Kidney epithelial cell (primary cell): Measurements from ENCODE around the gene THSD4. TPM values are rescaled to one million over a fixed set of nuclear protein-coding genes. Genes with fewer than 3 reads are reported as not detected.

Experiments
- DNase-seq: peaks from one replicate; pipeline ENCODE4 v3.0.0-alpha.2; 2010; ENCODE audit warnings: low read depth
- H3K27me3 ChIP-seq: 2 replicates; pipeline ENCODE4 v1.6.0; 2011; ENCODE audit warnings: low read length; ENCODE audit not compliant: control insufficient read depth, insufficient read depth
- H3K36me3 ChIP-seq: 2 replicates; pipeline ENCODE4 v1.5.1; 2011; ENCODE audit warnings: low read length; ENCODE audit not compliant: control insufficient read depth, insufficient read depth
- H3K4me3 ChIP-seq: 2 replicates; pipeline ENCODE4 v1.5.1; 2011; ENCODE audit warnings: low read depth, mild to moderate bottlenecking, control low read depth, low read length
- total RNA-seq: library from RNA; depleted of rRNA; stranded (reverse); fragments of >200 nt; gene quantifications from 2 replicates; pipeline ENCODE4 v1.2.3, GENCODE V29; 2015
- TF ChIP-seq, protein P1 (sequence below): IDR thresholded peaks from 2 replicates; pipeline ENCODE4 v1.5.1; 2011; ENCODE audit warnings: mild to moderate bottlenecking, moderate library complexity, low read length, control low read depth, inconsistent platforms; ENCODE audit not compliant: insufficient read depth, poor library complexity, severe bottlenecking

THSD4 gene
- total RNA-seq, 1 donor from 2014 or later = 17.7 TPM

DNA sequence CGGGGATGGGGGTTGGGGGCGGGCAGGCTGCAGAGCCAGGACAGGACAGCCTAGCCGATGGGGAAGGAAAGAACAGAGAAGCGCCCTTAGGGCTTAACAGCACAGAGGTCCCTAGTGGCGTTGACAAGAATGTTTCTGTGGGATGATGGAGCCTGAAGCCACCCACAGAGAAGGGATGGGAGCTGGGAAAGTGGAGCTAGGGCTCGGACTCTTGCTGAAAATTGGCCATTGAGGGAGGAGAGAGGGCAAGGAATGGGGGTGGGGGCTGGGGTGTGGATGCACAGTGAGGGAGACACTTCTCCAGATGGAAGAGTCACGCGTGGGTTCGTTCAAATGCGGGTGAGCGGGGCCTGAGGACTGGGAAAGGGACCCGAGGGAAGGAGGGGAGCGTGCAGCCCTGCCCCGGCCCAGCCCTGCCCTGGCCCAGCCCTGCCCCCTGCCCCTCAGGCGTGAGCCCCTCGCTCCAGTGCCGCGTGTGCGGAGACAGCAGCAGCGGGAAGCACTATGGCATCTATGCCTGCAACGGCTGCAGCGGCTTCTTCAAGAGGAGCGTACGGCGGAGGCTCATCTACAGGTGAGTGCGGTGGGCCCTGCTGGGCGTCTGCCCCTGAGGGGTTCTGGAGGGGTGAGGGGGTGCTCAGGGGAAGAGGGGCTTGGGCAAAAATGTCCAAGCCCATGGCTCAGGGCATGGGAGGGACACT is 695.9 kb downstream of the THSD4 start:
- H3K4me3 ChIP-seq = no peak overlapping the region
- H3K36me3 ChIP-seq = no peaks in the 10 kb centered on the region
- DNase-seq = no peak
- TF ChIP-seq, protein P1, sequence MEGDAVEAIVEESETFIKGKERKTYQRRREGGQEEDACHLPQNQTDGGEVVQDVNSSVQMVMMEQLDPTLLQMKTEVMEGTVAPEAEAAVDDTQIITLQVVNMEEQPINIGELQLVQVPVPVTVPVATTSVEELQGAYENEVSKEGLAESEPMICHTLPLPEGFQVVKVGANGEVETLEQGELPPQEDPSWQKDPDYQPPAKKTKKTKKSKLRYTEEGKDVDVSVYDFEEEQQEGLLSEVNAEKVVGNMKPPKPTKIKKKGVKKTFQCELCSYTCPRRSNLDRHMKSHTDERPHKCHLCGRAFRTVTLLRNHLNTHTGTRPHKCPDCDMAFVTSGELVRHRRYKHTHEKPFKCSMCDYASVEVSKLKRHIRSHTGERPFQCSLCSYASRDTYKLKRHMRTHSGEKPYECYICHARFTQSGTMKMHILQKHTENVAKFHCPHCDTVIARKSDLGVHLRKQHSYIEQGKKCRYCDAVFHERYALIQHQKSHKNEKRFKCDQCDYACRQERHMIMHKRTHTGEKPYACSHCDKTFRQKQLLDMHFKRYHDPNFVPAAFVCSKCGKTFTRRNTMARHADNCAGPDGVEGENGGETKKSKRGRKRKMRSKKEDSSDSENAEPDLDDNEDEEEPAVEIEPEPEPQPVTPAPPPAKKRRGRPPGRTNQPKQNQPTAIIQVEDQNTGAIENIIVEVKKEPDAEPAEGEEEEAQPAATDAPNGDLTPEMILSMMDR = no peak
- no peaks in the 10 kb centered on the region for H3K27me3 ChIP-seq

DNA sequence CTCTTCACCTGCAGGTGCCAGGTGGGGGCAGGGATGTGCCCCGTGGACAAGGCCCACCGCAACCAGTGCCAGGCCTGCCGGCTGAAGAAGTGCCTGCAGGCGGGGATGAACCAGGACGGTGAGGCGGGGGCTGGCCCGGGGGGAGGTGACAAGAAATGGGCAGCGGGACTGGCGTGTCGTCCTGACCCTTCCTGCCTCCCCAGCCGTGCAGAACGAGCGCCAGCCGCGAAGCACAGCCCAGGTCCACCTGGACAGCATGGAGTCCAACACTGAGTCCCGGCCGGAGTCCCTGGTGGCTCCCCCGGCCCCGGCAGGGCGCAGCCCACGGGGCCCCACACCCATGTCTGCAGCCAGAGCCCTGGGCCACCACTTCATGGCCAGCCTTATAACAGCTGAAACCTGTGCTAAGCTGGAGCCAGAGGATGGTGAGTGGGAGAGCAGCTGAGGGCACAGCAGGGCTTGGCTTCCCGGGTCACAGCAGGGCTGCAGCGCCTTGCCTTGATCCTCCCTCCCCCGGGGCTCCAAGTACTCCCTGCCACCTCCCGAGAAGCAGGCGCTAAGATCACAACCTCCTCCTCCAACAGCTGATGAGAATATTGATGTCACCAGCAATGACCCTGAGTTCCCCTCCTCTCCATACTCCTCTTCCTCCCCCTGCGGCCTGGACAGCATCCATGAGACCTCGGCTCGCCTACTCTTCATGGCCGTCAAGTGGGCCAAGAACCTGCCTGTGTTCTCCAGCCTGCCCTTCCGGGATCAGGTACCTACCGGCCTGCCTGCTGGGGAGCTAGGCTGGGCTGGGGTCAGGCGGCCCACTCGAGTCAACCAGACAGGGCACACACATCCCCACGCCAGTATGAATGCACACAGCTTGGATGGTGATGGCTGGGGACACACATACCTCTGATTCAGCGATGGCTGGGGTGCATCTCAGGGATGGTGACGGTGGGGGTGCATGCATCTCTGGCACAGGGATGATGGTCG is 696.8 kb downstream of the THSD4 start:
- TF ChIP-seq, protein P1 = no peak
- H3K27me3 ChIP-seq = no peaks in the 10 kb centered on the region

DNA sequence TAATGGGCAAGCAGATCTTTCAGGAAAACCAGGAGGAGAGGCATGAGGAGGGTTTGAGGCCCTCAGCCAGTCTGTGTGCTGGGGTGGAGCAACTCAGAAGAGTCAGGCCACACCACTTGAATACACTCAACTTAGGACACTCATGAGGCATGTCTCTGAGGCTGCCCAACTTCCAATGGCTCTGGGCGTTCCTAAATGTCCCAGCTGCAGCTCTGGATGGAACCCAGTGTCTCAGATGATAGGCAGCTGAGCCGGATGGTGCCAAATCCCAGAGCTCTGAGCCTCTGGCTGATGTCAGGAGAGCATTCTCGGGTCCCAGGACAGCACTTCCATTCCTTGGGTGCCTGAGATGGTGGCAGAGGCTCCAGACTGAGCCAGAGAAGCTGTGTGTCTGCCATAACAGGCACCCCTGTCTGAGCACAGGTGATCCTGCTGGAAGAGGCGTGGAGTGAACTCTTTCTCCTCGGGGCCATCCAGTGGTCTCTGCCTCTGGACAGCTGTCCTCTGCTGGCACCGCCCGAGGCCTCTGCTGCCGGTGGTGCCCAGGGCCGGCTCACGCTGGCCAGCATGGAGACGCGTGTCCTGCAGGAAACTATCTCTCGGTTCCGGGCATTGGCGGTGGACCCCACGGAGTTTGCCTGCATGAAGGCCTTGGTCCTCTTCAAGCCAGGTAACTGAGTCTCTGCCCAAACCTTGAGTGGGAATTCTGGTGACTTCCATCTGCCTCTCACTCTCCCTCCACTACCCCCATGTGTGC is 697.9 kb downstream of the THSD4 start:
- Histone ChIP-seq H3K4me3 (no peak overlapping the region), H3K27me3 (no peaks in the 10 kb centered on the region), H3K36me3 (no peaks in the 10 kb centered on the region)
- TF ChIP-seq, protein P1 = no peak
- DNase-seq = no peak

More for the DNA sequence above, 696.8 kb downstream of the THSD4 start:
- DNase-seq = no peak
- Histone ChIP-seq H3K36me3 (no peaks in the 10 kb centered on the region), H3K4me3 (no peak overlapping the region)

DNA sequence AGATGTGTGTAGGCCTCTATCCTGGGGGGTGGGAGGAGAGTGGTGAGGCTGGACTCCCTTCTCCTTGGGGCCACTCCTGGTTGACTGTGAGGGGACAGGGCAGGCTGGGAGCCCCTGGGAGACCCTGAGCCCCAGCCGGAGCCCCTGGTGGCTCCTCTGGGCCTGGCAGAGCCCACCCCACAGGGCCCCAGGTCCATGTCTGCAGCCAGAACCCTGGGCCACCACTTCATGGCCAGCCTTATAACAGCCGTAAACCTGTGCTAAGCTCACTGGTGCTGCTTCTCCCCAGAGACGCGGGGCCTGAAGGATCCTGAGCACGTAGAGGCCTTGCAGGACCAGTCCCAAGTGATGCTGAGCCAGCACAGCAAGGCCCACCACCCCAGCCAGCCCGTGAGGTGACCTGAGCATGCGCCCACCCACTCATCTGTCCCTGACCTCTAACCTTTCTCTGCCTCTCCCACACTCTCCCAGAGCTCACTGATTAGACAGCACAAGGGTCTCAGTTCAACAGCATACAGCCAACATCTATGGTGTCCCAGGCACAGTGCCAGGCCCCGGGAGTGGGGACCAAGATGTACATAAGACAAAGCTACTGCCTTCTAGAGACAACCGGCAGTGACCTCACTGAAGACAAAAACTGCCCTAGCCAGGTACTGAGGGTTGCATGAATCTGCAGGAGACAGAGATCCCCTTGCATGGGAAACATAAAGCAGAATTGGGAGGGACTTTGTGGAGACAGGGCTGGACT is 698.6 kb downstream of the THSD4 start:
- no peaks in the 10 kb centered on the region for H3K27me3 ChIP-seq
- TF ChIP-seq, protein P1 = no peak
- DNase-seq = no peak
- H3K4me3 ChIP-seq = no peak overlapping the region
- no peaks in the 10 kb centered on the region for H3K36me3 ChIP-seq

DNA sequence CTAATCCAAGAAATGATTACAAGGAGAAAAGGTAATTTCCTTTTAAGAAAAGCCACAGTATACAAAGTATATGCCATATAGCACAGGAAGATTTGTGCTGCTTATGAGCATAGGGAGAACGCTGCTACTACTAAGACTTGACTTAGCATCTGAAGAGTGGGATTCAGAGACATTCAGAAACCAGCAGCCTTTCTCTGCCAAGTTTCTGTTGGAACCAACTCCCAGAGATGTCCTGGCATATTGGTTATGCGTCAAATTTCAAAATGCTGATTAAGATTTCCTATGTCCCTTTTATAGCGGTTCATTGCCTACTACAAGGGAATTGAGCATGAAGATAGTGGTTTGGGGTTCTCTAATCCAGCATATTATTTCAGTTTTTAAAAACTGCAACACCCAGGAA is 700.0 kb downstream of the THSD4 start:
- Histone ChIP-seq H3K4me3 (no peak overlapping the region), H3K27me3 (no peaks in the 10 kb centered on the region), H3K36me3 (no peaks in the 10 kb centered on the region)
- TF ChIP-seq, protein P1 = no peak
- DNase-seq = no peak
